T follicular helper cell (primary cell): ENCODE measurements around the gene AKIRIN1.
A peak's percentile ranks its signal among the peaks of the same experiment; 100 is the strongest.
"Not testable (repeated sequence)": the region's sequence is repeated elsewhere in the genome, so short reads cannot be mapped to it uniquely, and the experiment has no call there.

ENCODE experiments used
- DNase-seq: peaks from one replicate; pipeline ENCODE4 v3.0.0-alpha.2; 2020; ENCODE audit warnings: low read depth
- total RNA-seq, 2 experiments: gene quantifications; one replicate each; lab custom pipeline; 2026; lab: John Stamatoyannopoulos, UW

Gene AKIRIN1, protein sequence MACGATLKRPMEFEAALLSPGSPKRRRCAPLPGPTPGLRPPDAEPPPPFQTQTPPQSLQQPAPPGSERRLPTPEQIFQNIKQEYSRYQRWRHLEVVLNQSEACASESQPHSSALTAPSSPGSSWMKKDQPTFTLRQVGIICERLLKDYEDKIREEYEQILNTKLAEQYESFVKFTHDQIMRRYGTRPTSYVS
- 153 to 174 reads per million in 2 experiments for total RNA-seq

- peak; percentile 80 for DNase-seq
Observed at GRCh38 chr1:38990738-38991637, at the start of gene AKIRIN1. Gene AKIRIN1, plus strand, starts transcription at chr1:38991276. Its CDS starts 105 bp downstream, at chr1:38991381.

GRCh38 chr1:38941527-38942019 lies 49.5 kb upstream of the AKIRIN1 start, which contains the start of gene RHBDL2:
Gene RHBDL2, minus strand, starts transcription at chr1:38941830. Its CDS starts 22,618 bp downstream, at chr1:38919212.
- DNase-seq, result no peak

DNA sequence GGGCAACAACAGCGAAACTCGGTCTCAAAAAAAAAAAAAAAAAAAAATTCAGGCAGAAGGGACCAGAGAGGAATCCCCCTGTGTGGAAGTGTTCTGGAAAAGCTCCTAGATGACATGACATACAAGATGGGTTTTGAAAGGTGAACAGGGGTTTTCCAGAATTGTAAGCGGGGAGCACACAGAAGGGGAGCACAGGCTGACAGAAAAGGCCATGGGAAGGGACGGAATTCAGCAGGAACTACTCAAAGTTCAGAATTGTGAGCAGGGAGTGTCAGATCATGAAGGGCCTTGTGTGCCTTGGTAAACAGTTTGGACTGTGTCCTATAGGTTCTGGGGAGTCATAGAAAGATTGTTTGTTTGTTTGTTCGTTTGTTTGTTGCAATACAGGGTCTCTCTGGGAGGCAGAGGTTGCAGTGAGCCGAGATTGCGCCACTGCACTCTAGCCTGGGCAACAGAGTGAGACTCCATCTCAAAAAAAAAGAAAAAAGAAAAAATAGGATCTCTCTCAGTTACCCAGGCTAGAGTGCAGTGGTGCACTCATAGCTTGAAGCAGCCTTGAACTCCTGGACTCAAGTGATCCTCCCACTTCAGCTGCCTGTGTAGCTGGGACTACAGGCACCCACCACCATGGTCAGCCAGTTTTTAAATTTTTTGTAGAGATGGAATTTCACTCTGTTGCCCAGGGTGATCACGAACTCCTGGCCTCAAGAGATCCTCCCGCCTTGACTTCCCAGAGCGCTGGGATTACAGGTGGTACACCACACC lies 48.2 kb upstream of the AKIRIN1 start:
- no peak for DNase-seq

GRCh38 chr1:38944547-38944946 lies 46.5 kb upstream of the AKIRIN1 start:
- DNase-seq, result no peak

- DNase-seq, result no peak
Observed at GRCh38 chr1:38950553-38950952, 40.5 kb upstream of the AKIRIN1 start.

- no peak for DNase-seq
Observed at GRCh38 chr1:38953433-38953860, 37.6 kb upstream of the AKIRIN1 start.

GRCh38 chr1:38958967-38959366 lies 32.1 kb upstream of the AKIRIN1 start:
- no peak for DNase-seq

DNA sequence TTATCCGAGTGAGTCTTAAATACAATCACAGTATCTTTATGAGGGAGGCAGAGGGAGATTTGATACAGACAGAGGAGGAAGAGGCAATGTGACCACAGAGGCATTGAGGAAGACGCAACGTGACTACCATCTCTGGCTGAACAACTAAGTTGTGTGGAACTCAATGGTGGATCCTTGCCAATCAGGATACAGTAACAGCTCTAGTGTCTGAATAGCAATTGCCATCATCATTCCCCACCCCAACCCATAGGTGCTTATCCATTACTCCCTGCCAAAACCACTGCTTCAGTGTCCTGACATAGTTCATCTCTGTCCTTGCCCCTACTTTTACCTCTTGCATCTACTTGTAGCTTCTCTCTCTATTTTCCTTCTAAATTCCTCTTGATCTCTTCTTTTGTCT lies 29.0 kb upstream of the AKIRIN1 start:
- DNase-seq, result no peak

- no peak for DNase-seq
Observed at GRCh38 chr1:38962560-38962959, 28.5 kb upstream of the AKIRIN1 start.

- DNase-seq, result no peak
Observed at GRCh38 chr1:38964140-38964548, 26.9 kb upstream of the AKIRIN1 start.

- DNase-seq, result not testable (repeated sequence)
Observed at GRCh38 chr1:38973145-38973544, 17.9 kb upstream of the AKIRIN1 start.

- DNase-seq, result no peak
Observed at GRCh38 chr1:38973659-38974437, 17.2 kb upstream of the AKIRIN1 start.

GRCh38 chr1:38977399-38978244 lies 13.5 kb upstream of the AKIRIN1 start:
- DNase-seq, result peak; percentile 57

DNA sequence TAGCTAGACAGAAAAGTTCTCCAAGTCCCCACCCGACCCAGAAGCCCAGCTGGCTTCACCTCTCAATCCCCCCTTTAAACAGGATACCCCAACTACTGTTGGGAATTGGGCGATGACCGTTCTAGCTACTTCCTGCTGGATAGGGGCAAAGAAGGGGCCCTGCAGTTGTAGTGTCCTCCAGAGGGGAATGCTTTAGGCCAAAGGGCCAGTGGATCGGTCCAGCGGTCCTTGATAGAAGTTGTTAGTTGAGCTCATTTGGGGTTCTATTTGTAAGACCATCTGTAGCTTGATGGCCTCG lies 12.9 kb upstream of the AKIRIN1 start:
- DNase-seq, result not testable (repeated sequence)

- DNase-seq, result not testable (repeated sequence)
Observed at GRCh38 chr1:38979380-38979779, 11.7 kb upstream of the AKIRIN1 start.

DNA sequence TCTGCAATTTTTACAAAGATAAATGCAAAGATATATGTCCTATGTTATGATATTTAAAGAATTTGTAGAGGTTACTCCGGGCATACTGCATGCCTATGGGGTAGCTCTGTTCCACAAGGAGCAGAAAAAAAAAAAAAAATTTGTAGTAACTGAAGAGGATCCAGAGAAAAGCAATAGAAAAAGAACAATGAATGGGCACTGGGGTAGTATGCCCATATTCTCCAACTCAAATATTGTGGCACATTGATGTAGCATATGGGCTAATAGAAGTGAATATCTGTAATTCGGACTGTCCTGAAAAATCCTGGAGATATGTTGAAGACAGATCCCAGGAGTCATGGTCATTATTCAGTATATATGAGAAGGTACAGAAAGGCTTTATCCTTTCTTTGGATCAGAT lies 1.1 kb upstream of the AKIRIN1 start:
- DNase-seq, result no peak

DNA sequence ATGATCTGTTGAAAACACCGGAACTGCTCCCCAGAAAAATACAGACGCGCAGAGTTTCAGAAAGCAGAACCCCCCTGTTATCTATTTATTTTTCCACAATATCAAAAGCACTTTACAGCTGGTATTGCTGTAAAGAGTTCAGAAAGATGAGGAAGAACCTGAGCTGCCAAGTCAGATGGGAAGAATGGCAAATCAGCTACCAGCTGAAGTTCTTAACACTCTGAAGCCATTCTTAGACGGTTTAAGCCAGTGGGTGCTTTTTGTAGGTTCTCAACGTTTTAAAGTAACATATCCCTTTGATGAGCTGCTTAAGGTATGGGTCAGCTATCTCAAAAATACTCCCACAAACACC lies 714 bp upstream of the AKIRIN1 start:
- DNase-seq, result no peak

DNA sequence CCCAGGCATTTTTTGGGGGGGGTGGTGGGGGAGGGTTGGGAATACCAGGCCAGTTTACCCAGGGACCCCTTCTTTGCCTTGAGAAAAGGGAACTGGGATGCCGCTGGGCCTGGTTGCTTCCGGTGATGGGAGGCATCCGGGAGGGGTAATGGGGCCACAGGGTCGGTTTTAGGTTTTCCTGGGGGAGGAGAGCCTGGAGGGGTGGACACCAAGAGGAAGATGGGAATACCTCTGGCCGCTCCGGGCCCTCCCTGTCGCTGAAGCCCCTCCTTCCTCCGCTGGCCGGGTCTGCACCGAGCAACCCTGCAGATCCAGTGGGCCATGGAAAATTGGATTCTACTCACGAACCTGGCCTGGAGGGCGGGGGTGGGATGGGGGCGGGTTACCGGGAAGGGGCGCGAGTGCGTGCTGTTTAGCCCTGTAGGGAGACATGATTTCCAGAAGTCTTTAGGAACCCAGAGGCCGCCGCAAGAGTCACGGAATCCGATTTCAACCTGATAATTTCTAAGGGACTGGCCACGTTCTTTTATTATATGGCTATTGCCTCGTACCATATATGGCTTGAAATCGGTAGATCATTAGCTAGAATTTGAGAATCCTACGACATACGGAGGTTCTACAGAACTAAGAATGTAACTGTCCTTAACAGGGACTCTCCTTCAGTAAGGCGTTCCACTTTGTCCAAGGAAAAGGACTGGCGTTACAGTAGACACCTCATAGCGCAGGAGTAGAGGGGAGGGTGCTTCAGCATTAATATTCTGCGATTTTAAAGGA lies 749 bp downstream of the AKIRIN1 start:
- DNase-seq, result no peak

- DNase-seq, result no peak
Observed at GRCh38 chr1:38992412-38993111, 1.5 kb downstream of the AKIRIN1 start.
